ENCODE measurements around the gene ZNF366. TPM values are rescaled to one million over a fixed set of nuclear protein-coding genes. Genes with fewer than 3 reads are reported as not detected.

The ZNF366 gene
- total and polyA plus RNA-seq, 9 donors: 2.1 to 3.7 (median 2.7) TPM

- no peak overlapping the region for H3K4me3 ChIP-seq (ENCODE audit: low read length)
- peaks cover 21% of the 10 kb centered on the region for H3K4me1 ChIP-seq (ENCODE audit: control insufficient read depth, insufficient read depth, low read length)
- 60% methylated on average over 1 of the region's 2 CpGs for WGBS (ENCODE audit: insufficient coverage)
- no peak for DNase-seq
- H3K27me3 ChIP-seq (ENCODE audit: control insufficient read depth, insufficient read depth, low read length): no peaks in the 10 kb centered on the region
- peaks cover 3% of the 10 kb centered on the region for H3K36me3 ChIP-seq (ENCODE audit: control insufficient read depth, insufficient read depth, low read length)
- H3K9me3 ChIP-seq (replicated peaks; ENCODE audit: control insufficient read depth, low read depth, low read length): no peaks in the 10 kb centered on the region
- H3K27ac ChIP-seq (ENCODE audit: low read length): no peak overlapping the region
Observed at GRCh38 chr5:72445969-72446368, 61.2 kb downstream of the ZNF366 start.

GRCh38 chr5:72443883-72444282 is 63.3 kb downstream of the ZNF366 start:
- no peak for DNase-seq
- WGBS (ENCODE audit: insufficient coverage): 37% methylated on average over 10 of the region's 14 CpGs
- no peak overlapping the region for H3K4me3 ChIP-seq (ENCODE audit: low read length)
- H3K27ac ChIP-seq (ENCODE audit: low read length): peak overlapping the region; percentile 76
- no peaks in the 10 kb centered on the region for H3K9me3 ChIP-seq (replicated peaks; ENCODE audit: control insufficient read depth, low read depth, low read length)
- peaks cover 15% of the 10 kb centered on the region for H3K4me1 ChIP-seq (ENCODE audit: control insufficient read depth, insufficient read depth, low read length)
- no peaks in the 10 kb centered on the region for H3K27me3 ChIP-seq (ENCODE audit: control insufficient read depth, insufficient read depth, low read length)
- H3K36me3 ChIP-seq (ENCODE audit: control insufficient read depth, insufficient read depth, low read length): no peaks in the 10 kb centered on the region

GRCh38 chr5:72441862-72442540 is 65.2 kb downstream of the ZNF366 start:
- no peak overlapping the region for H3K4me3 ChIP-seq (ENCODE audit: low read length)
- no peaks in the 10 kb centered on the region for H3K27me3 ChIP-seq (ENCODE audit: control insufficient read depth, insufficient read depth, low read length)
- H3K9me3 ChIP-seq (replicated peaks; ENCODE audit: control insufficient read depth, low read depth, low read length): no peaks in the 10 kb centered on the region
- no peak overlapping the region for H3K27ac ChIP-seq (ENCODE audit: low read length)
- 96% methylated on average over 2 of the region's 3 CpGs for WGBS (ENCODE audit: insufficient coverage)
- no peak for DNase-seq
- no peaks in the 10 kb centered on the region for H3K36me3 ChIP-seq (ENCODE audit: control insufficient read depth, insufficient read depth, low read length)
- H3K4me1 ChIP-seq (ENCODE audit: control insufficient read depth, insufficient read depth, low read length): peaks cover 21% of the 10 kb centered on the region

GRCh38 chr5:72441094-72441723 is 66.0 kb downstream of the ZNF366 start:
- H3K4me3 ChIP-seq (ENCODE audit: low read length): no peak overlapping the region
- H3K27ac ChIP-seq (ENCODE audit: low read length): no peak overlapping the region
- 66% methylated on average over 2 of the region's 4 CpGs for WGBS (ENCODE audit: insufficient coverage)
- H3K27me3 ChIP-seq (ENCODE audit: control insufficient read depth, insufficient read depth, low read length): no peaks in the 10 kb centered on the region
- no peaks in the 10 kb centered on the region for H3K9me3 ChIP-seq (replicated peaks; ENCODE audit: control insufficient read depth, low read depth, low read length)
- no peaks in the 10 kb centered on the region for H3K36me3 ChIP-seq (ENCODE audit: control insufficient read depth, insufficient read depth, low read length)
- no peak for DNase-seq
- H3K4me1 ChIP-seq (ENCODE audit: control insufficient read depth, insufficient read depth, low read length): peaks cover 27% of the 10 kb centered on the region

- Histone ChIP-seq H3K4me3 (ENCODE audit: low read length) (no peak overlapping the region), H3K9me3 (replicated peaks; ENCODE audit: control insufficient read depth, low read depth, low read length) (no peaks in the 10 kb centered on the region), H3K36me3 (ENCODE audit: control insufficient read depth, insufficient read depth, low read length) (no peaks in the 10 kb centered on the region), H3K27me3 (ENCODE audit: control insufficient read depth, insufficient read depth, low read length) (no peaks in the 10 kb centered on the region), H3K4me1 (ENCODE audit: control insufficient read depth, insufficient read depth, low read length) (peaks cover 27% of the 10 kb centered on the region), H3K27ac (ENCODE audit: low read length) (no peak overlapping the region)
- WGBS (ENCODE audit: insufficient coverage): no CpG with 5 or more reads among the region's 1 CpG
- no peak for DNase-seq
Observed at GRCh38 chr5:72440207-72440638, 67.0 kb downstream of the ZNF366 start.

- H3K4me3 ChIP-seq (ENCODE audit: low read length): no peak overlapping the region
- 78% methylated on average over 4 of the region's 4 CpGs for WGBS (ENCODE audit: insufficient coverage)
- peaks cover 22% of the 10 kb centered on the region for H3K4me1 ChIP-seq (ENCODE audit: control insufficient read depth, insufficient read depth, low read length)
- no peak for DNase-seq
- H3K9me3 ChIP-seq (replicated peaks; ENCODE audit: control insufficient read depth, low read depth, low read length): no peaks in the 10 kb centered on the region
- no peaks in the 10 kb centered on the region for H3K27me3 ChIP-seq (ENCODE audit: control insufficient read depth, insufficient read depth, low read length)
- no peaks in the 10 kb centered on the region for H3K36me3 ChIP-seq (ENCODE audit: control insufficient read depth, insufficient read depth, low read length)
- H3K27ac ChIP-seq (ENCODE audit: low read length): no peak overlapping the region
Observed at GRCh38 chr5:72439192-72439591, 68.0 kb downstream of the ZNF366 start.

GRCh38 chr5:72438141-72438540 is 69.1 kb downstream of the ZNF366 start:
- Histone ChIP-seq H3K9me3 (replicated peaks; ENCODE audit: control insufficient read depth, low read depth, low read length) (no peaks in the 10 kb centered on the region), H3K36me3 (ENCODE audit: control insufficient read depth, insufficient read depth, low read length) (no peaks in the 10 kb centered on the region), H3K27me3 (ENCODE audit: control insufficient read depth, insufficient read depth, low read length) (no peaks in the 10 kb centered on the region), H3K27ac (ENCODE audit: low read length) (no peak overlapping the region), H3K4me3 (ENCODE audit: low read length) (no peak overlapping the region), H3K4me1 (ENCODE audit: control insufficient read depth, insufficient read depth, low read length) (peaks cover 19% of the 10 kb centered on the region)
- no peak for DNase-seq
- 96% methylated on average over 3 of the region's 3 CpGs for WGBS (ENCODE audit: insufficient coverage)

- no peak for DNase-seq
- no peak overlapping the region for H3K27ac ChIP-seq (ENCODE audit: low read length)
- no peaks in the 10 kb centered on the region for H3K9me3 ChIP-seq (replicated peaks; ENCODE audit: control insufficient read depth, low read depth, low read length)
- H3K4me1 ChIP-seq (ENCODE audit: control insufficient read depth, insufficient read depth, low read length): peaks cover 19% of the 10 kb centered on the region
- WGBS (ENCODE audit: insufficient coverage): no CpG with 5 or more reads among the region's 3 CpGs
- no peaks in the 10 kb centered on the region for H3K36me3 ChIP-seq (ENCODE audit: control insufficient read depth, insufficient read depth, low read length)
- no peaks in the 10 kb centered on the region for H3K27me3 ChIP-seq (ENCODE audit: control insufficient read depth, insufficient read depth, low read length)
- H3K4me3 ChIP-seq (ENCODE audit: low read length): no peak overlapping the region
Observed at GRCh38 chr5:72436796-72437471, 70.3 kb downstream of the ZNF366 start.

GRCh38 chr5:72434781-72435437 is 72.3 kb downstream of the ZNF366 start:
- H3K36me3 ChIP-seq (ENCODE audit: control insufficient read depth, insufficient read depth, low read length): no peaks in the 10 kb centered on the region
- H3K4me3 ChIP-seq (ENCODE audit: low read length): no peak overlapping the region
- no peak for DNase-seq
- WGBS (ENCODE audit: insufficient coverage): no CpG with 5 or more reads among the region's 3 CpGs
- no peaks in the 10 kb centered on the region for H3K9me3 ChIP-seq (replicated peaks; ENCODE audit: control insufficient read depth, low read depth, low read length)
- H3K4me1 ChIP-seq (ENCODE audit: control insufficient read depth, insufficient read depth, low read length): peaks cover 16% of the 10 kb centered on the region
- H3K27ac ChIP-seq (ENCODE audit: low read length): no peak overlapping the region
- no peaks in the 10 kb centered on the region for H3K27me3 ChIP-seq (ENCODE audit: control insufficient read depth, insufficient read depth, low read length)
